OCI-LY7 (cell line): ENCODE data around the gene ARFIP2.

Experiments
- EZH2phosphoT487 ChIP-seq: fragments of 200-600 bp; sonication (generic); IDR thresholded peaks from 2 replicates; pipeline ENCODE4 v1.6.1; 2018; ENCODE audit warnings: low read depth, borderline replicate concordance, mild to moderate bottlenecking, mixed run types, antibody characterized with exemption, low read length, moderate library complexity, mixed read lengths
- TF ChIP-seq, protein P1 (sequence below): fragments of 200-600 bp; sonication (generic); conservative IDR thresholded peaks from 2 replicates; pipeline ENCODE4 v1.5.1; 2014; ENCODE audit warnings: mild to moderate bottlenecking, antibody characterized with exemption, low read length, moderate library complexity, mixed read lengths

- TF ChIP-seq, protein P1, sequence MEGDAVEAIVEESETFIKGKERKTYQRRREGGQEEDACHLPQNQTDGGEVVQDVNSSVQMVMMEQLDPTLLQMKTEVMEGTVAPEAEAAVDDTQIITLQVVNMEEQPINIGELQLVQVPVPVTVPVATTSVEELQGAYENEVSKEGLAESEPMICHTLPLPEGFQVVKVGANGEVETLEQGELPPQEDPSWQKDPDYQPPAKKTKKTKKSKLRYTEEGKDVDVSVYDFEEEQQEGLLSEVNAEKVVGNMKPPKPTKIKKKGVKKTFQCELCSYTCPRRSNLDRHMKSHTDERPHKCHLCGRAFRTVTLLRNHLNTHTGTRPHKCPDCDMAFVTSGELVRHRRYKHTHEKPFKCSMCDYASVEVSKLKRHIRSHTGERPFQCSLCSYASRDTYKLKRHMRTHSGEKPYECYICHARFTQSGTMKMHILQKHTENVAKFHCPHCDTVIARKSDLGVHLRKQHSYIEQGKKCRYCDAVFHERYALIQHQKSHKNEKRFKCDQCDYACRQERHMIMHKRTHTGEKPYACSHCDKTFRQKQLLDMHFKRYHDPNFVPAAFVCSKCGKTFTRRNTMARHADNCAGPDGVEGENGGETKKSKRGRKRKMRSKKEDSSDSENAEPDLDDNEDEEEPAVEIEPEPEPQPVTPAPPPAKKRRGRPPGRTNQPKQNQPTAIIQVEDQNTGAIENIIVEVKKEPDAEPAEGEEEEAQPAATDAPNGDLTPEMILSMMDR, result no peak
- no peak for TF ChIP-seq EZH2phosphoT487
Measured at GRCh38 chr11:6504166-6504565, 23.0 kb upstream of the ARFIP2 start.
